SK-N-SH treated with all-trans-retinoic acid at 6 μM for 48 hours (cell line): ENCODE results near the gene PCDH9.

Experiments
- ESRRG ChIP-seq: fragments of 250-450 bp; sonication (Bioruptor Pico); IDR thresholded peaks from 2 replicates; pipeline ENCODE4 v1.6.1; 2021; ENCODE audit warnings: mild to moderate bottlenecking
- SNAI2 ChIP-seq: fragments of 250-450 bp; sonication (Bioruptor Pico); IDR thresholded peaks from 2 replicates; pipeline ENCODE4 v1.5.0; 2020; ENCODE audit warnings: mild to moderate bottlenecking, moderate library complexity
- ZFP3 ChIP-seq: fragments of 250-450 bp; sonication (Bioruptor Pico); IDR thresholded peaks from 2 replicates; pipeline ENCODE4 v1.5.0; 2020; ENCODE audit warnings: mild to moderate bottlenecking, moderate library complexity
- ZFP30 ChIP-seq: fragments of 450-650 bp; formaldehyde crosslinking; IDR thresholded peaks from 2 replicates; pipeline ENCODE4 v1.5.0; 2022; ENCODE audit warnings: mild to moderate bottlenecking, moderate library complexity
- TF ChIP-seq, protein P1 (sequence below): fragments of 250-450 bp; sonication (Bioruptor Pico); IDR thresholded peaks from 2 replicates; pipeline ENCODE4 v1.8.0; 2021; ENCODE audit warnings: low read depth, mild to moderate bottlenecking, moderate library complexity, borderline replicate concordance
- TF ChIP-seq, protein P2 (sequence below): fragments of 250-450 bp; sonication (Bioruptor Pico); IDR thresholded peaks from 2 replicates; pipeline ENCODE4 v1.5.1; 2020; ENCODE audit warnings: low read depth, mild to moderate bottlenecking, moderate library complexity

DNA sequence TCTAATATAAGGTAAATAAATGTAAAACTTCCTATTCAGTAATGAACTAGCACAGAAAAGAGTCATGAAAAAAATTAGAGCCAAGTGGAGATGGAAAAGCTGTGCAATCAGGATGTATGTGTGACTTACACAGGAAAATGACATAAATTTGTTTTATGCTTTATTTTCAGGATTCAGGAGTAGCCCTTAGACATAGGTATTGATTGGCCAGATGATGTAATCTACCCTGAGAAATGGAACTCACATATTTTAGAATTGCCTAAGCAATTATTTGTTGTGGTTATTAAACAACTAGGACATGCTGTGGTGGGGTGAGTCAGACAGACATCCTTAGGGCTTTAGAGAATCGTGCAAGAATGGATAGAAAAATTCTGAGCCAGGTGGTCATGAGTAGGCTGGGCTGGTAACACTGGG, 110.6 kb downstream of the PCDH9 start:
- TF ChIP-seq ZFP3: no peak
- TF ChIP-seq, protein P1, sequence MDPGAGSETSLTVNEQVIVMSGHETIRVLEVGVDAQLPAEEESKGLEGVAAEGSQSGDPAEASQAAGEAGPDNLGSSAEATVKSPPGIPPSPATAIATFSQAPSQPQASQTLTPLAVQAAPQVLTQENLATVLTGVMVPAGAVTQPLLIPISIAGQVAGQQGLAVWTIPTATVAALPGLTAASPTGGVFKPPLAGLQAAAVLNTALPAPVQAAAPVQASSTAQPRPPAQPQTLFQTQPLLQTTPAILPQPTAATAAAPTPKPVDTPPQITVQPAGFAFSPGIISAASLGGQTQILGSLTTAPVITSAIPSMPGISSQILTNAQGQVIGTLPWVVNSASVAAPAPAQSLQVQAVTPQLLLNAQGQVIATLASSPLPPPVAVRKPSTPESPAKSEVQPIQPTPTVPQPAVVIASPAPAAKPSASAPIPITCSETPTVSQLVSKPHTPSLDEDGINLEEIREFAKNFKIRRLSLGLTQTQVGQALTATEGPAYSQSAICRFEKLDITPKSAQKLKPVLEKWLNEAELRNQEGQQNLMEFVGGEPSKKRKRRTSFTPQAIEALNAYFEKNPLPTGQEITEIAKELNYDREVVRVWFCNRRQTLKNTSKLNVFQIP (CRISPR knock-in tag): no peak
- TF ChIP-seq, protein P2, sequence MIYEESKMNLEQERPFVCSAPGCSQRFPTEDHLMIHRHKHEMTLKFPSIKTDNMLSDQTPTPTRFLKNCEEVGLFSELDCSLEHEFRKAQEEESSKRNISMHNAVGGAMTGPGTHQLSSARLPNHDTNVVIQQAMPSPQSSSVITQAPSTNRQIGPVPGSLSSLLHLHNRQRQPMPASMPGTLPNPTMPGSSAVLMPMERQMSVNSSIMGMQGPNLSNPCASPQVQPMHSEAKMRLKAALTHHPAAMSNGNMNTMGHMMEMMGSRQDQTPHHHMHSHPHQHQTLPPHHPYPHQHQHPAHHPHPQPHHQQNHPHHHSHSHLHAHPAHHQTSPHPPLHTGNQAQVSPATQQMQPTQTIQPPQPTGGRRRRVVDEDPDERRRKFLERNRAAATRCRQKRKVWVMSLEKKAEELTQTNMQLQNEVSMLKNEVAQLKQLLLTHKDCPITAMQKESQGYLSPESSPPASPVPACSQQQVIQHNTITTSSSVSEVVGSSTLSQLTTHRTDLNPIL: no peak
- TF ChIP-seq ZFP30 (CRISPR knock-in tag): no peak
- TF ChIP-seq ESRRG (CRISPR knock-in tag): no peak
- no peak for TF ChIP-seq SNAI2 (CRISPR knock-in tag)
